Measurements from ENCODE around the gene TADA3.

DNA sequence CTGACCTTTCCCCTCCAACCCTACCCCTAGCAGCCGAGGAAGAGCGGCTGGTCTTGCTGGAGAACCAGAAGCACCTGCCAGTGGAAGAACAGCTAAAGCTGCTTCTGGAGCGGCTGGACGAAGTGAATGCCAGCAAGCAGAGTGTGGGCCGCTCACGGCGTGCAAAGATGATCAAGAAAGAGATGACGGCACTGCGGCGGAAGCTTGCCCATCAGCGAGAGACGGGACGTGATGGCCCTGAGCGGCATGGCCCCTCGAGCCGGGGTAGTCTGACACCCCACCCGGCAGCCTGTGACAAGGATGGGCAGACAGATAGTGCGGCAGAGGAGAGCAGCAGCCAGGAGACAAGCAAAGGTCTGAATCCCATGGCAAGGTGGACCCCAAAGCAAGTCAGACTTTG is 48.7 kb downstream of the TADA3 start:
- TF ChIP-seq PAX5 (IDR thresholded peaks at IDR 0.05; ENCODE audit: insufficient read depth, low read length, severe bottlenecking) (no peak), POLR2A (IDR thresholded peaks at IDR 0.05; ENCODE audit: low read depth, low read length) (no peak), POLR2AphosphoS5 (IDR thresholded peaks at IDR 0.05; ENCODE audit: low read depth, low read length) (no peak)

Data from GM12891 (cell line).